HG03103 (cell line): ENCODE results near the gene KATNAL1.
"Not testable (repeated sequence)": the region's sequence is repeated elsewhere in the genome, so short reads cannot be mapped to it uniquely, and the experiment has no call there.

ENCODE experiments used
- ATAC-seq: cut with Tn5 transposase; IDR thresholded peaks from one replicate; pipeline ENCODE4 v1.9.1; 2021; ENCODE audit warnings: low read depth; ENCODE audit not compliant: unreplicated experiment

KATNAL1 gene

DNA sequence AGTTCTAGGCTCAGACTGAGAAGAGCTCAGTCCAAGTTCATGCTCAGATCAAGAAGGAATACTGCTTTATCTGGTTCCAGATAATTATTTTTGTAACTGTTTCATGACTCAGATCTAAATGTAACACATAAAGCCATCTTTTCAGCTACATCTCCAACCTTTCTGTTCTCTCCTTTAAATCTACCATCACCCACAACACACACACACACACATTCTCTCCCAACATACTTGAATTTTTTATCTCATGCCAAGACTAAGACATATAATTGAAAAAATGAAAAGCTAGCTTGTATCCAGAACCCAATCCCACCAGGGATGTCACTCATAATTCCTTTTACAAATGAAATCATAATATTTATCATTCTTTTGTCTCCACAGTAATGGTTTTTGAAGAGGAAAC is 7.6 kb downstream of the KATNAL1 start:
- ATAC-seq, result no peak

DNA sequence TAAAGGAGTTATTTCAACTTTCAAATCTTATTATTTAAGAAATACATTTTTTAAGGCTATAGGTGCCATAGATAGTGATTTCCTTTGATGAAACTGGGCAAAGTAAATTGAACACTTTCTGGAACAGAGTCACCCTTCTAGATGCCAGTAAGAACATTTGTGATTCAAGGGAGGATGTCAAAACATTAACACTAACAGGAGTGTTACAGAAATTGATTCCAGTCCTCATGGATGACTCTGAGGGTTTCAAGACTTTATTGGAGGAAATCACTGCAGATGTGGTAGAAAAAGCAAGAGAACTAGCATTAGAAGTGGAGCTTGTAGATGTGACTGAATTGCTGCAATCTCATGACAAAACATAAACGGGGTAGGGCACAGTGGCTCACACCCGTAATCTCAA is 12.2 kb downstream of the KATNAL1 start:
- no peak for ATAC-seq

DNA sequence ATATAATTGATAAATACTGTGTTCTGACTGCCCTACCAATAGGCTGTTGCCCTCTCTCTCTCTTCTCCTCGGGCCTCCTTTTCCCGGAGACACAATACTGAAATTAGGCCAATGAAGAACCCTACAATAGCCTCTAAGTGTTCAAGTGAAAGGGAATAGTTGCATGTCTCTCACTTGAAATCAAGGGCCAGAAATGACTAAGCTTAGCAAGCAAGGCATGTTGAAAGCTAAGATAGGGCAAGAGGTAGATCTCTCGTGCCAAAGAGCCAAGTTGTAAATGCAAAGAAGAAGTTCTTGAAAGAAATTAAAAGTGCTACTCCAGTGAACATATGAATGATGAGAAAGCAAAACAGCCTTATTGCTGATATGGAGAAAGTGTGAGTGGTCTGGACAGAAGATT is 13.3 kb downstream of the KATNAL1 start:
- ATAC-seq, result no peak

DNA sequence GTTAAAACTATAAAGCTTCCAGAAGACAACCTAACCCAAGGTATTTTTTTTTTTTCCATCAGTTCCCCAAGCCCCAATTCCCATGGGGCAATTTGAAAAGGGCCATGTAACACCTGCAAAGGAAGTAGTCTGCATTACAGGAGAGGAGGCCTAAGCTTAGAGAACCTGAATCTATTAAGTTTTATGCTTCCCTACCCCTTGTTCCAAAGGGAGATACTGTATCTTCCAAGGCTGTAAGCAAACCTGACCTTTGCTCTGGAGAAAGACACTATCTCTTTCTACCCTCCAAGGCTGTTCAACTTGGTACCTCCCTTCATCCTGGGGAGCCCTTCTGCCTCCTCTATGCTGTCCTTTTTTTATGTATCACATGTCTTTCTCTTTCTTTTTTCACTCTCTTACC is 15.0 kb downstream of the KATNAL1 start:
- no peak for ATAC-seq

DNA sequence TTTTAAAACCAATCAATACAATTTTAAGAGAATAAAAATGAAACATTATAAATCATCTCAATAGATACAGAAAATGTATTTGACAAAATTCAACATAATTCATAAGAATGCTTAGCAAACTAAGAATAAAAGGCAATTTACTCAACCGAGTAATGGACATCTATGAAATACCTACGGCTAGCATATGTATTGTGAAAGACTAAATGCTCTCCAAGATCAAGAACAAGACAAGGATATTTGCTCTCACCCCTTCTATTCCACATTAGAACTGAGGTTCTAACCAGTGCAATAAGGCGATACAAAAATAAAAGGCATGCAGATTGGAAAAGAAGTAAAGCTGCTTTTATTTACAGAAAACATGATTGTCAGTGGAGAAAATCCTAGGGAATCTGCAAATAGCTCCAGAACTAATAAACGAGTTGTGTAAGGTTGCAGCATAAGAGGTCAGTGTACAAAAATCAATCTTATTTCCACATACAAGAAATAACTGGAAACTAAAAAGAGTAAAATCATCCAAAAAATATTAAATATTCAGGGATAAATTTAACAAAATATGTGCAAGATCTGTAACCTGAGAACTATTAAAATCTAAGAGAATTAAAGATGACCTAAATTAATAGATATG is 16.4 kb downstream of the KATNAL1 start:
- ATAC-seq, result no peak

DNA sequence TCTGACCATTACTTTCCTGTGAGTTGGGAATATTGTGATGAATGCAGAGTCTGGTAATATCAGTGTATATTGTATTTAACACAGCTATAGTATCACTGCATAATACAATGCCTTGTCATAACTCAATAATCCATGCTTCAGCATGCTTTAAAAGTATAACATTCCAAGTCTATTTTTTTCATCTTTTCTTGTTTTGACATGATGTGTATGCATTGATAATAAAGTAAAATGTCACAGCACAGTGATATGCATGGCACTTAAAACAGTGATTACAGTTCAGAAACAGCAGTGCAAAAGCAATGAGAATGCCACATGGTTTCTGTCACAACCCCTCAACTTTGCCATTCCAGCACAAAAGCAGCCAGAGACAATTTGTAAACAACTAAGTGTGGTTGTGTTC is 17.8 kb downstream of the KATNAL1 start:
- ATAC-seq, result no peak

DNA sequence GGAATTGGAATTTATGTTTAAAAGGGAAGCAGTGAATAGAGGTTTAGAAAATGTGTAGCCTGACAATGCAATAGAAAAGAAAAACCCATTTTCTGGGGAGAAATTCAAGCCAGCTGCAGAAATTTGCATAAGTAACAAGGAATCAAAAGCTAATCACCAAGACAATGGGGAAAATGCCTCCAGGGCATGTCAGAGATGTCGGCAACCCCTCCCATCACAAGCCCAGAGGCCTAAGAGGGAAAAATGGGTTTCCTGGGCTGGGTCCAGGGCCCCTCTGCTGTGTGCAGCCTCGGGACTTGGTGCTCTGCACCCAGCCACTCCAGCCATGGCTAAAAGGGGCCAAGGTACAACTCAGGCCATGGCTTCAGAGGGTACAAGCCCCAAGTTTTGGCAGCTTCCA is 21.3 kb downstream of the KATNAL1 start:
- ATAC-seq, result not testable (repeated sequence)

DNA sequence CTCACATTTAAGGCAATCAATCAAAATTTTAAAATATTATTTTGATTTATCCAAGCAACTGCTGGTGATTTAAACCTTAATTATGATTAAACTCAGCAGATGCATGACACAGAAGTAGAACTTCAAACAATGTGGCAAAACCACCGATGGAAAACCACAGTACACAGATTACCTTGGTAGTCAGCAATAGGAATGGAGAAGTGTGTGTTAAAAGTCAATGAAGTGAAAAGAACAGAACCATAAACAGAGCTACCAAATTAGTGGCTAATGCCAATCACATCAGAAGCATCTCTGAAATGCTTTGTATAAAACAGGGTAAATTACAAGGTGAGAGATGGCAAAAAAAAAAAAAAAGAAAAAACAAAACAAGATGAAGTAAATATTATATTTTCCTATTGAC is 31.2 kb downstream of the KATNAL1 start:
- no peak for ATAC-seq

DNA sequence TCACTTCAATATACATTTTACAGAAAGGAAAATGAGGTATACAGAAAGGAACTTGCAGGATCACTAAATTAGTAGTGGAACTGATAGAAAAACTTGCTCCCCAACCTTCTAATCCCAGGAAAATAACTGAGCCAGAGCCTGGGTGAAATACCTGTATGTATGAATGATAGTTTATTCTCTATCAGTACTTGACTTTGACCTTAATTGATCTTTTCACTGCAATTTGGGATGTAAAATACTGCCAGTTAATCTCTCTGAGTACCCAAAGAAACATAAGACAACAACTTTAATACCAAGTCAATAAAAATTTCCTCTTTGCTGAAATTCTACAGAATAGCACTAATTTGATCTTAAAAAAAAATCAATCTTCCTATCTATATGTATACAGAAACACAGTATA is 33.3 kb downstream of the KATNAL1 start:
- ATAC-seq, result no peak

DNA sequence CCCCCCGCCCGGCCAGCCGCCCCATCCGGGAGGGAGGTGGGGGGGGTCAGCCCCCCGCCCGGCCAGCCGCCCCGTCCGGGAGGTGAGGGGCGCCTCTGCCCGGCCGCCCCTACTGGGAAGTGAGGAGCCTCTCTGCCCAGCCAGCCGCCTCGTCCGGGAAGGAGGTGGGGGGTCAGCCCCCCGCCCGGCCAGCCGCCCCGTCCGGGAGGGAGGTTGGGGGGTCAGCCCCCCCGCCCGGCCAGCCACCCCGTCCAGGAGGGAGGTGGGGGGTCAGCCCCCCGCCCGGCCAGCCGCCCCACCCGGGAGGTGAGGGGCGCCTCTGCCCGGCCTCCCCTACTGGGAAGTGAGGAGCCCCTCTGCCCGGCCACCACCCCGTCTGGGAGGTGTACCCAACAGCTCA is 37.3 kb downstream of the KATNAL1 start:
- not testable (repeated sequence) for ATAC-seq

DNA sequence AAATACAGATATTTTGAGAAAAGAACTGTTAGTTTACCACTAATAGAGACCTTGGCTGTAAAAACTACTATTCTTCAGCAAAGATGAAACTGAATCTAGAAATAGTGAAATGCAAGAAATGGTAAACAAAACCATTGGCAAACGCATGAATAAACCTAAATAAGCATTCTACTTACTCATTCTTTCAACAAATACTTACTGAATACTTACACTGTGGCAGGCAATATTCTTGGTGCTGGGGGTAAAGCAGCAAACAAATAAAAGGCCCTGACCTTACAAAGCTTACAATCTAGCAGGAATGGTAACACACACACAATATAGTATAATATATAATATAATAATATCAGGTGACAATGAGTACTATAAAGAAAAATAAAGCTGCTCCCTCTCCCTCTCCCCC is 38.7 kb downstream of the KATNAL1 start:
- ATAC-seq, result no peak

DNA sequence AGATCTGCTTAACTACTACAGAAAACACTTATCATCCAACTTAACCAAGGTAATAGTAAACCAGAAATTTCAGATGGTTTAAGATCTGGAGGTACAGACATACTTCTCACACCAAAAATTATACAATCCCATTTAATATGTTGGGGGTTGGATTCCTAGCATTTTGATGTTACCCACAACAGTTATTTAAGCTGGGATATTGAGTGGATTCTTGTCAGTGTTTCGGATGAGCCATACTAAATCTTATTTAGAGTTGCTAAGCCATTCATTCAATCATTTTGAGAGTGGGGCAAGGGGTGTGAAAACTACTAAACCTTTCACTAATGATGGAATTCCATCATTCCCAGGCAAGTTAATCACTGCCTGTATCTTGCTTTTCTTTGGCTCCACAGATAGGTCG is 40.6 kb downstream of the KATNAL1 start:
- no peak for ATAC-seq

DNA sequence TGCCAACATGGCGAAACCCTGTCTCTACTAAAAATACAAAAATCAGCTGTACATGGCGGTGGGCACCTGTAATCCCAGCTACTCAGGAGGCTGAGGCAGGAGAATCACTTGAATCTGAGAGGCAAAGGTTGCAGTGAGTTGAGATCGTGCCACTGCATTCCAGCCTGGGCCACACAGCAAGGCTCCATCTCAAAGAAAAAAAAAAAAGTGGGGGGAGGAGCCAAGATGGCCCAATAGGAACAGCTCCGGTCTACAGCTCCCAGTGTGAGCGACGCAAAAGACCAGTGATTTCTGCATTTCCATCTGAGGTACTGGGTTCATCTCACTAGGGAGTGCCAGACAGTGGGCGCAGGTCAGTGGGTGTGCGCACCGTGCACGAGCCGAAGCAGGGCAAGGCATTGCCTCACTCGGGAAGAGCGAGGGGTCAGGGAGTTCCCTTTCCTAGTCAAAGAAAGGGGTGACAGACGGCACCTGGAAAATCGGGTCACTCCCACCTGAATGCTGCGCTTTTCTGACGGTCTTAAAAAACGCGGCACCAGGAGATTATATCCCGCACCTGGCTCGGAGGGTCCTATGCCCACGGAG is 48.1 kb downstream of the KATNAL1 start:
- ATAC-seq, result not testable (repeated sequence)

DNA sequence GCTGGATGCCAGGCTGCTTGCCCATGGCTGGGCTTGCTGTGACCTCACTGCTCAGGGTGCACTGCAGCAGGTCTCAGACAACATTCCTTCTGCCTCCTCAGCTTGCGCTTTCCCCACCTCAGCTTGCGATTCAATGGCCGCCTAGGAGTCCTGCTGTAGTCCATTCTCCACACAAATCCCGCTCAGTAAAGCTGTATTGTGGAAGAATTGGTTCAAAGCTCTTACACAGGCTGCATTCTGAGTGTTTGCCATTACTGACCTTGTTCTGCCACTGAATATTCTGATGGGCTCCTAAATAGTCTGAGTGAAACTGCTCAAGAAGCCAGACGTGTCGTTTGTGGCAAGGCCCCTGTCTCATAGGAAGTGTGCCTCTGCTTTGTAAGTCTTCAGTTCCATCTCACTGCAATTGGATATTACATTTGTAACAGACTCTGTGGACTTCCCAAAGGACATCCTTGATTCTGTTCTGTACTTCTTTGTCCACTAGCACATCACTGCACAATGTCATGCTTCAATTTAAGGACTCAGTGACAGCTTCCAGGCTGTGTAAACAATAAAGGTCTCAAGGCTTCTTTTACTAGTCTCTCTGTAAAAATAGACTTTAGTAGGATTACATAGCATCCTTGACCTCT is 49.8 kb downstream of the KATNAL1 start:
- ATAC-seq, result no peak

DNA sequence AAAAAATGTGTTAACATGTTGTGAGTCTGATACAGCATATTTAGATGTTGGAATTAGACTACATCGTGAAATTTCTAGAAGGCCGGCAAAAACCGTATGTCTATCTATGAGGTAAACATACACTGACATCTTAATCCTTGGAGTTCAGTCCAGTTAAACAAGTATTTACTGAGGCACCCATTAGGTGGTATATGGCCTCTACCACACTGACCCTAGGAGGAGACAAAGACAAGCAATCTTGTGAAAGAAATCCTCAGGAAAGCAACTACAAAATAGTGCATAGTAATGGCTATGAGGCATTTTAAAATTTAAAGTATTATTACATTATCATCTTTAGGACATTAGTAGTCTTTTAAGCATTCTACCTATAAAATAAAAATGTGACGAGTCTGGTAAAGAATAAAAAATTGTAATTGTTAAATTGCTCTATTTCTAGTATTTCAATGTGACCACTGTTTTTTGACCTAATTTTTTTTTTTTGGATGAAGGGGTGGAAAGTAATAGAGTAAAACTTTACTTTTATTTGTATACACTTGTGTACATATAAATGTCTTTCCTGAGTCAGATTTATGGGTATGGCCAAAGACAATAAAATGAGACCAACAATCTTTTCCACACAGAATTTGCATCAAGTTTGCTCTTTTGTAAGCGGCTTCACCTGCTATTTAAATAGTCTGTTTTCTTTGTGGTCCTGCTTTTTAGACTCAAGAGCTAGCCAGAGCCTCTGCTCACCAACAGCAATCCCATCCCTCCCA is 50.5 kb downstream of the KATNAL1 start:
- no peak for ATAC-seq

DNA sequence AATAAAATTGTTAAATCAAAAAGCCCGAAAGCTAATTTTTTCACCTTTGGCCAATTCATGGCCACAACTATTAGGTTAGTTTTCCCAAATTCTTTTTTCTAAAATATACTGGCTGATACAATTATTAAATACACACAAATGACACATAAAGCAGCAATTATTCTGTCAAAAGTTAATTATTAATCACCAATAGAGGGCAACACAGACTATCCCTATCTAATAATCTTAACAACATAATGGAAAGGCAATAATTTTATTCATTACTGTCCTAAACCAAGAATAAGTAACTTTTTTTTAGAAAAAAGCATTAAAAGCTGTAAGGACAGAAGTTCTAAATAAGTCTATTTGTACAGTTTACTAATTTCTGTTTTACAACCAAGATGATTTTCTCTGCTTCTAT is 51.7 kb downstream of the KATNAL1 start:
- ATAC-seq, result no peak

DNA sequence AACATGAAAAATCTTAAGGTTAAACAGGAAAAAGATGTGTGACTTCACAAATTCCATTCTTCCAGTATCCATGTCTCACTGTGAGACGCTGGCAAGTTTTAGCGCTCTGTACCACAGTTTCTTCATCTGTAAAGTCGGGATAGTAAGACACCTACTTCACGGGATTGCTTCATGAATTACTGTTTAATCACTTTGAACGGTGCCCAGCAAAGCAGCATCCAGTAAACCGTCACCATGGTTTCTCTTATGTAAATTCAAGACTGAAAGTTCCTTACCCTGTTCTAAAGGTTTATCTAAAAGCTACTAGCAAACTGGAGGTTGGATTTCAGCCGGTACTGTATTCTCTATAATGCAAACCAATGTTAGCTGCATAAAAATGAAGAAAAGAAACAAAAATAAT is 53.5 kb downstream of the KATNAL1 start:
- no peak for ATAC-seq

DNA sequence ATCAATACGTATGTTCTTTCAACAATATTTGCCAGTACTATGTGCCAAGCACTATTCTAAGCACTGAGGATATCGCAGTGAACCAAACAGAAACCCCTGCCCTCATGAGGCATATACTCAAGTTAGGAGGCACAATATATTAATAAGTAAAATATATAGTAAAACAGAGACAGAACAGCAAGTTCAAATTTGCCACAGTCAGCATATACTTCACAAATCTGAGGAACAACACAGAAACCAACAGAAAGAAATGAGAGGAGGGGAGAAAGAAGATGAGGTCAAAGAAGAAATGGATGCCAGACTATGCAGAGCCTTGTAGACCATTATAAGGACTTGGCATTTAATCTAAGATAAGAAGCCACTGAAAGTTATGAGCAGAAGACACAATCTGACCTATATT is 59.9 kb downstream of the KATNAL1 start:
- no peak for ATAC-seq

DNA sequence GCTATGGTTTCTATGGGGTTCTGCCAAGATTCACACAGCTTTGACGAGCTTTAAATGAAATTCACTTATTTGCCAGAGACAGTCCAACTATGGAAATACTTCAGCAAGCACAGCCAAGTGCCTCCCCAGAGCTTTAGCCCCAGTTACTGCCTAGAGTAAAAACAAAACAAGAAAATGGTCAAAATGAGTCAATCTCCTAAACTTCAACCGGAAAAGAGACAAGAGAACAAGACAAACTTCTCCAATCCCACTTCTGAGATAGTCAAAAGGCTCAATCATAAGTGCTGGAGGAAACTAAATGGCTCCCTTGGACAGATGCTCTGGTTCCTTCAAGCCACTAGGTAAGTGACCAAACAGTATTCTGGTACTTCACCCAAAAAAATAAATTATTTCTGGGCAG is 65.8 kb downstream of the KATNAL1 start:
- peak; percentile 73 for ATAC-seq

DNA sequence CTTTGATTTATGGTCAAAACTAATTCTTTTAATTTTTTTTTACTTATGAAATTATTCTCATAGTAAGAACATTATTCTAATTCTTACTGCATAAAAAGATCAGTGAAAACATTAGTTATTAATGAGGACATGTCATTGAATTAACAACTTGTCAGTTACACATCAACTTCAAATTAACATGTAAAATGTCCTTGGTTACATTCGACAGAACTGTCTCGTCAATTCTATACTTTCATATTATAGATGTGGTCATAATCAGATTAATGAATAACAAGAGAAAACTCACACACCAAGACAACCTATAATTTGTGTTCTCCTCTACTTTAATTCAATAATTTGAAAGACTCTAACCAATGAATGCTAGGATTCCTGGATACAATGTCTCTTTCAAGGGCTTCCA is 66.7 kb downstream of the KATNAL1 start:
- ATAC-seq, result no peak

DNA sequence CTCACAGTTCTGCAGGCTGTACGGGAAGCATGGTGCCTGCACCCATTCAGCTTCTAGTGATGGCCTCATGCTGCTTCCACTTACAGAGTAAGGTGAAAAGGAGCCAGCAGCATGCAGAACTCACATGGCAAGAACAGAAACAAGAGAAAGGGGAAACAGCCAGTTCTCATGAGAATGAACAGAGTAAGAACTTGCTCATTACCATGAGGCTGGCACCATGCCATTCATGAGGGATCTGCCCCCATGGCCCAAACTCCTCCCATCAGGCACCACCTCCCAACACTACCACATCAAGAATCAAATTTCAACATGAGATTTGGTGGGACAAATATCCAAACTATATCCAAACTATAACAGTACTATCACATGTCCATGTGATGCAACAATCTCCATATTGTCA is 72.1 kb downstream of the KATNAL1 start:
- no peak for ATAC-seq
